GM23338 (cell line): Measurements from ENCODE around the gene DHX38. TPM values are rescaled to one million over a fixed set of nuclear protein-coding genes. Genes with fewer than 3 reads are reported as not detected.

ENCODE experiments used
- ATAC-seq: fragments of 200-7000 bp; cut with Tn5 transposase; 3 replicates; pipeline ENCODE4 v1.9.1; 2020
- DNase-seq: peaks from one replicate; pipeline ENCODE4 v3.0.0-alpha.2; 2015; ENCODE audit warnings: low spot score
- H2AFZ ChIP-seq: fragments of 200-600 bp; sonication (generic); 2 replicates; pipeline ENCODE4 v1.8.0; 2016; ENCODE audit warnings: antibody characterized with exemption, mild to moderate bottlenecking, moderate library complexity
- H3F3A ChIP-seq: fragments of 200-600 bp; sonication (generic); replicated peaks from 2 replicates; pipeline ENCODE4 v1.8.0; 2017; ENCODE audit warnings: antibody characterized with exemption, mixed run types, low read depth
- H3K27ac ChIP-seq: fragments of 200-600 bp; sonication (generic); 2 replicates; pipeline ENCODE4 v1.6.1; 2016; ENCODE audit warnings: low read depth
- H3K27me3 ChIP-seq: fragments of 200-600 bp; sonication (generic); 2 replicates; pipeline ENCODE4 v1.8.0; 2016; ENCODE audit warnings: mild to moderate bottlenecking, mixed run types, moderate library complexity; ENCODE audit not compliant: insufficient read depth
- H3K36me3 ChIP-seq: fragments of 200-600 bp; sonication (generic); 2 replicates; pipeline ENCODE4 v1.8.0; 2016; ENCODE audit warnings: mild to moderate bottlenecking; ENCODE audit not compliant: insufficient read depth
- H3K4me1 ChIP-seq: fragments of 200-600 bp; sonication (generic); 2 replicates; pipeline ENCODE4 v1.8.0; 2016; ENCODE audit warnings: mild to moderate bottlenecking, moderate library complexity; ENCODE audit not compliant: insufficient read depth
- H3K4me2 ChIP-seq: fragments of 200-600 bp; sonication (generic); 2 replicates; pipeline ENCODE4 v1.7.1; 2017; ENCODE audit warnings: mixed run types
- H3K4me3 ChIP-seq: fragments of 200-600 bp; sonication (generic); 2 replicates; pipeline ENCODE4 v1.6.1; 2016; ENCODE audit warnings: mixed run types
- H3K79me2 ChIP-seq: fragments of 200-600 bp; sonication (generic); replicated peaks from 2 replicates; pipeline ENCODE4 v1.8.0; 2017; ENCODE audit warnings: mild to moderate bottlenecking; ENCODE audit not compliant: insufficient read depth
- H3K9me2 ChIP-seq: fragments of 200-600 bp; sonication (generic); 2 replicates; pipeline ENCODE4 v1.8.0; 2017; ENCODE audit not compliant: insufficient read depth
- H4K20me1 ChIP-seq: fragments of 200-600 bp; sonication (generic); replicated peaks from 2 replicates; pipeline ENCODE4 v1.8.0; 2017; ENCODE audit warnings: mild to moderate bottlenecking; ENCODE audit not compliant: insufficient read depth
- H3K27ac Mint-ChIP-seq: 2 replicates; pipeline ENCODE4 v1.8.0; 2020; ENCODE audit warnings: inconsistent platforms, mild to moderate bottlenecking, moderate library complexity, mixed read lengths
- H3K27me3 Mint-ChIP-seq: 3 replicates; pipeline ENCODE4 v1.8.0; 2022; ENCODE audit warnings: low read depth, mild to moderate bottlenecking, moderate library complexity, mixed read lengths, inconsistent platforms; ENCODE audit not compliant: insufficient read depth, poor library complexity
- H3K36me3 Mint-ChIP-seq: 3 replicates; pipeline ENCODE4 v1.8.0; 2021; ENCODE audit warnings: low read depth, mild to moderate bottlenecking, inconsistent platforms, moderate library complexity, mixed read lengths
- H3K4me1 Mint-ChIP-seq: 3 replicates; pipeline ENCODE4 v1.8.0; 2020; ENCODE audit warnings: mild to moderate bottlenecking, inconsistent platforms, mixed read lengths
- H3K4me3 Mint-ChIP-seq: 3 replicates; pipeline ENCODE4 v1.8.0; 2021; ENCODE audit warnings: moderate library complexity, mild to moderate bottlenecking, inconsistent platforms, mixed read lengths
- H3K9me3 Mint-ChIP-seq: 3 replicates; pipeline ENCODE4 v1.8.0; 2020; ENCODE audit warnings: moderate library complexity, mild to moderate bottlenecking, inconsistent platforms, mixed read lengths
- CREB1 ChIP-seq: fragments of 250-450 bp; sonication (Bioruptor Pico); IDR thresholded peaks from 2 replicates; pipeline ENCODE4 v1.5.0; 2020; ENCODE audit warnings: low read depth, mild to moderate bottlenecking, moderate library complexity
- CTCF ChIP-seq, 2 experiments: fragments of 200-600 bp in 1 of 2; sonication (generic) in 1 of 2; conservative IDR thresholded peaks; 2 replicates each; pipeline versions ENCODE4 v1.5.1 to v1.6.1; 2016 to 2017; ENCODE audit warnings: antibody characterized with exemption in 2 of 2, low read depth in 2 of 2, mild to moderate bottlenecking in 2 of 2, moderate library complexity in 1 of 2
- ETS1 ChIP-seq: IDR thresholded peaks from 2 replicates; pipeline ENCODE4 v1.6.1; 2016; ENCODE audit warnings: antibody characterized with exemption
- EZH2 ChIP-seq: fragments of 200-600 bp; sonication (generic); IDR thresholded peaks from one replicate; pipeline ENCODE4 v1.8.0; 2017; ENCODE audit warnings: antibody characterized with exemption, mild to moderate bottlenecking, low read depth; ENCODE audit not compliant: unreplicated experiment
- EZH2phosphoT487 ChIP-seq: fragments of 200-600 bp; sonication (generic); IDR thresholded peaks from one replicate; pipeline ENCODE4 v1.8.1; 2018; ENCODE audit warnings: antibody characterized with exemption; ENCODE audit not compliant: unreplicated experiment
- JUNB ChIP-seq: IDR thresholded peaks from one replicate; pipeline ENCODE4 v1.6.1; 2016; ENCODE audit warnings: antibody characterized with exemption; ENCODE audit not compliant: unreplicated experiment
- NANOG ChIP-seq: IDR thresholded peaks from 2 replicates; pipeline ENCODE4 v1.6.1; 2016; ENCODE audit warnings: antibody characterized with exemption, borderline replicate concordance
- POLR2AphosphoS5 ChIP-seq: IDR thresholded peaks from 2 replicates; pipeline ENCODE4 v1.6.1; 2016; ENCODE audit warnings: antibody characterized with exemption, low read depth
- STAT1 ChIP-seq: IDR thresholded peaks from one replicate; pipeline ENCODE4 v1.6.1; 2016; ENCODE audit warnings: antibody characterized with exemption; ENCODE audit not compliant: unreplicated experiment
- ZNF114 ChIP-seq: fragments of 250-450 bp; sonication (Bioruptor Pico); IDR thresholded peaks from 2 replicates; pipeline ENCODE4 v1.5.0; 2020; ENCODE audit warnings: mild to moderate bottlenecking, moderate library complexity
- ZNF331 ChIP-seq: fragments of 250-450 bp; sonication (Bioruptor Pico); IDR thresholded peaks from 2 replicates; pipeline ENCODE4 v1.5.0; 2020; ENCODE audit warnings: low read depth, mild to moderate bottlenecking, moderate library complexity
- polyA plus RNA-seq: library from polyadenylated mRNA; unstranded; fragments of >200 nt; fragmentation: Nextera tagmentation; extraction: Ambion mirVana; gene quantifications from 2 replicates; pipeline ENCODE4 v1.2.1, GENCODE V29; 2016
- total RNA-seq: library from RNA; depleted of rRNA; stranded (reverse); fragments of >200 nt; shearing (Covaris generic); gene quantifications from 2 replicates; pipeline ENCODE4 v1.2.3, GENCODE V29; 2014
- TF ChIP-seq, protein P1 (sequence below): fragments of 250-450 bp; sonication (Bioruptor Pico); IDR thresholded peaks from 2 replicates; pipeline ENCODE4 v1.5.0; 2020; ENCODE audit warnings: mild to moderate bottlenecking, moderate library complexity
- TF ChIP-seq, protein P2 (sequence below): IDR thresholded peaks from one replicate; pipeline ENCODE4 v1.6.1; 2018; ENCODE audit warnings: antibody characterized with exemption; ENCODE audit not compliant: unreplicated experiment

DHX38 gene
- total and polyA plus RNA-seq, 2 experiments from 2014 or later: 31.4 to 46.4 TPM

GRCh38 chr16:72105978-72106377 lies 12.3 kb downstream of the DHX38 start:
- Histone ChIP-seq H3K79me2 (no peaks in the 10 kb centered on the region), H2AFZ (no peak overlapping the region), H4K20me1 (no peaks in the 10 kb centered on the region; the same call in 1 of the 2 replicates), H3K9me2 (no peaks in the 10 kb centered on the region), H3K27me3 (no peaks in the 10 kb centered on the region), H3K4me1 (no peaks in the 10 kb centered on the region), H3K27ac (no peak overlapping the region), H3K4me3 (no peak overlapping the region), H3K4me2 (no peak overlapping the region), H3K36me3 (peaks cover 34% of the 10 kb centered on the region), H3F3A (no peaks in the 10 kb centered on the region)
- DNase-seq (no peak), ATAC-seq (no peak)
- Mint-ChIP-seq H3K4me3 (no peak overlapping the region), H3K4me1 (no peaks in the 10 kb centered on the region), H3K36me3 (peaks cover 97% of the 10 kb centered on the region), H3K27ac (no peak overlapping the region), H3K9me3 (no peaks in the 10 kb centered on the region), H3K27me3 (peaks cover 4% of the 10 kb centered on the region)
- TF ChIP-seq STAT1: no peak
- TF ChIP-seq CREB1 (CRISPR knock-in tag): no peak
- TF ChIP-seq ZNF331 (CRISPR knock-in tag): no peak
- TF ChIP-seq, protein P1, sequence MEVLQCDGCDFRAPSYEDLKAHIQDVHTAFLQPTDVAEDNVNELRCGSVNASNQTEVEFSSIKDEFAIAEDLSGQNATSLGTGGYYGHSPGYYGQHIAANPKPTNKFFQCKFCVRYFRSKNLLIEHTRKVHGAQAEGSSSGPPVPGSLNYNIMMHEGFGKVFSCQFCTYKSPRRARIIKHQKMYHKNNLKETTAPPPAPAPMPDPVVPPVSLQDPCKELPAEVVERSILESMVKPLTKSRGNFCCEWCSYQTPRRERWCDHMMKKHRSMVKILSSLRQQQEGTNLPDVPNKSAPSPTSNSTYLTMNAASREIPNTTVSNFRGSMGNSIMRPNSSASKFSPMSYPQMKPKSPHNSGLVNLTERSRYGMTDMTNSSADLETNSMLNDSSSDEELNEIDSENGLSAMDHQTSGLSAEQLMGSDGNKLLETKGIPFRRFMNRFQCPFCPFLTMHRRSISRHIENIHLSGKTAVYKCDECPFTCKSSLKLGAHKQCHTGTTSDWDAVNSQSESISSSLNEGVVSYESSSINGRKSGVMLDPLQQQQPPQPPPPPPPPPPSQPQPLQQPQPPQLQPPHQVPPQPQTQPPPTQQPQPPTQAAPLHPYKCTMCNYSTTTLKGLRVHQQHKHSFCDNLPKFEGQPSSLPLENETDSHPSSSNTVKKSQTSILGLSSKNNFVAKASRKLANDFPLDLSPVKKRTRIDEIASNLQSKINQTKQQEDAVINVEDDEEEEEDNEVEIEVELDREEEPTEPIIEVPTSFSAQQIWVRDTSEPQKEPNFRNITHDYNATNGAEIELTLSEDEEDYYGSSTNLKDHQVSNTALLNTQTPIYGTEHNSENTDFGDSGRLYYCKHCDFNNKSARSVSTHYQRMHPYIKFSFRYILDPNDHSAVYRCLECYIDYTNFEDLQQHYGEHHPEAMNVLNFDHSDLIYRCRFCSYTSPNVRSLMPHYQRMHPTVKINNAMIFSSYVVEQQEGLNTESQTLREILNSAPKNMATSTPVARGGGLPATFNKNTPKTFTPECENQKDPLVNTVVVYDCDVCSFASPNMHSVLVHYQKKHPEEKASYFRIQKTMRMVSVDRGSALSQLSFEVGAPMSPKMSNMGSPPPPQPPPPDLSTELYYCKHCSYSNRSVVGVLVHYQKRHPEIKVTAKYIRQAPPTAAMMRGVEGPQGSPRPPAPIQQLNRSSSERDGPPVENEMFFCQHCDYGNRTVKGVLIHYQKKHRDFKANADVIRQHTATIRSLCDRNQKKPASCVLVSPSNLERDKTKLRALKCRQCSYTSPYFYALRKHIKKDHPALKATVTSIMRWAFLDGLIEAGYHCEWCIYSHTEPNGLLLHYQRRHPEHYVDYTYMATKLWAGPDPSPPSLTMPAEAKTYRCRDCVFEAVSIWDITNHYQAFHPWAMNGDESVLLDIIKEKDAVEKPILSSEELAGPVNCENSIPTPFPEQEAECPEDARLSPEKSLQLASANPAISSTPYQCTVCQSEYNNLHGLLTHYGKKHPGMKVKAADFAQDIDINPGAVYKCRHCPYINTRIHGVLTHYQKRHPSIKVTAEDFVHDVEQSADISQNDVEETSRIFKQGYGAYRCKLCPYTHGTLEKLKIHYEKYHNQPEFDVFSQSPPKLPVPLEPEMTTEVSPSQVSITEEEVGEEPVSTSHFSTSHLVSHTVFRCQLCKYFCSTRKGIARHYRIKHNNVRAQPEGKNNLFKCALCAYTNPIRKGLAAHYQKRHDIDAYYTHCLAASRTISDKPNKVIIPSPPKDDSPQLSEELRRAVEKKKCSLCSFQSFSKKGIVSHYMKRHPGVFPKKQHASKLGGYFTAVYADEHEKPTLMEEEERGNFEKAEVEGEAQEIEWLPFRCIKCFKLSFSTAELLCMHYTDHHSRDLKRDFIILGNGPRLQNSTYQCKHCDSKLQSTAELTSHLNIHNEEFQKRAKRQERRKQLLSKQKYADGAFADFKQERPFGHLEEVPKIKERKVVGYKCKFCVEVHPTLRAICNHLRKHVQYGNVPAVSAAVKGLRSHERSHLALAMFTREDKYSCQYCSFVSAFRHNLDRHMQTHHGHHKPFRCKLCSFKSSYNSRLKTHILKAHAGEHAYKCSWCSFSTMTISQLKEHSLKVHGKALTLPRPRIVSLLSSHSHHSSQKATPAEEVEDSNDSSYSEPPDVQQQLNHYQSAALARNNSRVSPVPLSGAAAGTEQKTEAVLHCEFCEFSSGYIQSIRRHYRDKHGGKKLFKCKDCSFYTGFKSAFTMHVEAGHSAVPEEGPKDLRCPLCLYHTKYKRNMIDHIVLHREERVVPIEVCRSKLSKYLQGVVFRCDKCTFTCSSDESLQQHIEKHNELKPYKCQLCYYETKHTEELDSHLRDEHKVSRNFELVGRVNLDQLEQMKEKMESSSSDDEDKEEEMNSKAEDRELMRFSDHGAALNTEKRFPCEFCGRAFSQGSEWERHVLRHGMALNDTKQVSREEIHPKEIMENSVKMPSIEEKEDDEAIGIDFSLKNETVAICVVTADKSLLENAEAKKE (CRISPR knock-in tag): no peak
- no peak for TF ChIP-seq JUNB
- TF ChIP-seq EZH2phosphoT487: no peak
- TF ChIP-seq NANOG: no peak
- TF ChIP-seq ZNF114: no peak
- no peak for TF ChIP-seq POLR2AphosphoS5
- no peak for TF ChIP-seq EZH2
- TF ChIP-seq CTCF (conservative IDR thresholded peaks at IDR 0.05; ENCODE audit: low read depth in 2 of 2): no peak
- TF ChIP-seq, protein P2, sequence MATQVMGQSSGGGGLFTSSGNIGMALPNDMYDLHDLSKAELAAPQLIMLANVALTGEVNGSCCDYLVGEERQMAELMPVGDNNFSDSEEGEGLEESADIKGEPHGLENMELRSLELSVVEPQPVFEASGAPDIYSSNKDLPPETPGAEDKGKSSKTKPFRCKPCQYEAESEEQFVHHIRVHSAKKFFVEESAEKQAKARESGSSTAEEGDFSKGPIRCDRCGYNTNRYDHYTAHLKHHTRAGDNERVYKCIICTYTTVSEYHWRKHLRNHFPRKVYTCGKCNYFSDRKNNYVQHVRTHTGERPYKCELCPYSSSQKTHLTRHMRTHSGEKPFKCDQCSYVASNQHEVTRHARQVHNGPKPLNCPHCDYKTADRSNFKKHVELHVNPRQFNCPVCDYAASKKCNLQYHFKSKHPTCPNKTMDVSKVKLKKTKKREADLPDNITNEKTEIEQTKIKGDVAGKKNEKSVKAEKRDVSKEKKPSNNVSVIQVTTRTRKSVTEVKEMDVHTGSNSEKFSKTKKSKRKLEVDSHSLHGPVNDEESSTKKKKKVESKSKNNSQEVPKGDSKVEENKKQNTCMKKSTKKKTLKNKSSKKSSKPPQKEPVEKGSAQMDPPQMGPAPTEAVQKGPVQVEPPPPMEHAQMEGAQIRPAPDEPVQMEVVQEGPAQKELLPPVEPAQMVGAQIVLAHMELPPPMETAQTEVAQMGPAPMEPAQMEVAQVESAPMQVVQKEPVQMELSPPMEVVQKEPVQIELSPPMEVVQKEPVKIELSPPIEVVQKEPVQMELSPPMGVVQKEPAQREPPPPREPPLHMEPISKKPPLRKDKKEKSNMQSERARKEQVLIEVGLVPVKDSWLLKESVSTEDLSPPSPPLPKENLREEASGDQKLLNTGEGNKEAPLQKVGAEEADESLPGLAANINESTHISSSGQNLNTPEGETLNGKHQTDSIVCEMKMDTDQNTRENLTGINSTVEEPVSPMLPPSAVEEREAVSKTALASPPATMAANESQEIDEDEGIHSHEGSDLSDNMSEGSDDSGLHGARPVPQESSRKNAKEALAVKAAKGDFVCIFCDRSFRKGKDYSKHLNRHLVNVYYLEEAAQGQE: no peak
- no peak for TF ChIP-seq ETS1
